ENCODE data around the gene TUBB4B. TPM values are rescaled to one million over a fixed set of nuclear protein-coding genes. Genes with fewer than 3 reads are reported as not detected.
A peak's percentile ranks its signal among the peaks of the same experiment; 100 is the strongest.

Gene TUBB4B
- total RNA-seq, 1 donor from 2014 or later: 148 TPM

DNA sequence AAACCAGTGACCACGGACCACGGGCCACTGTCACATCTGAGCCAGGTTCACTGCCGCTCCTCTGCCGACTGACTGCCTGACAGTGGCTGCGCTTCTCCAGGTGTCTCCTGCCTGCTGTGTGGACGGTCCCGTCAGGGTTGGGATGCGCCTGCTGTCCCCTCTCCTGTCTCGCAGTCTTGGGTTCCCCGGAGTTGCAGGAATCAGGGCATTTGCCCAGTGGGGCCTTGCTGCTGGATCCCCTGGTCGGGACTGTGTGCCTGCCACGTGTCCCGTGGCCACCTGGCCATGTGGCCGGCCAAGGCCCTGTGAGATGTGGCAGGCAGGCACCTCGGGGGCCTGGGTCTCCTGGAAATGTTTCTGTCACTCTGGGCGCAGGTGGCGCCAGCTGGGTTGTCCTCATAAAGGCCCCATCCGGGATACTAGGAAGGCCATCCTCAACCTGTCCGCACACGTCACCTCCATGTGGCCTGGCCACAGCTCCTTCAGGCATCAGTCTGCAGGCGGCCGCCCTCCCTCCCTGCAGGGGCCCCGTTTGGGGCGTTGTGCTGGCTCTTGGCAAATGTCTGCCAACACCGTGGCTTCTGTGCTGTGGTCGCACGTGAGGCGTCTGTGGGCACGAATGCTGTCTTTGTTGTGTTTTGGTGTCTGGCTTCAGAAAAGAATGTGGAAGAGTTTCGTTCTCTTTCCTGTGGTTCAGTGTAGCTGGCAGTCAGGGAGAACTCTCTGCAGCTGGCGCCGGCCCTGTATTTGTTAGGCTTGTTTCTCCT lies 30.0 kb downstream of the TUBB4B start:
- H3K9me3 Mint-ChIP-seq: no peaks in the 10 kb centered on the region
- H3K36me3 Mint-ChIP-seq: peaks cover 12% of the 10 kb centered on the region
- peaks cover 13% of the 10 kb centered on the region for H3K4me1 Mint-ChIP-seq
- no peaks in the 10 kb centered on the region for H3K27me3 Mint-ChIP-seq (ENCODE audit: low read depth)
- H3K27ac Mint-ChIP-seq: peak overlapping the region; percentile 39
- no peak overlapping the region for H3K4me3 Mint-ChIP-seq
- no peak for DNase-seq (ENCODE audit: low spot score in 2 of 2, unreplicated experiment in 2 of 2)
- TF ChIP-seq, protein P1, sequence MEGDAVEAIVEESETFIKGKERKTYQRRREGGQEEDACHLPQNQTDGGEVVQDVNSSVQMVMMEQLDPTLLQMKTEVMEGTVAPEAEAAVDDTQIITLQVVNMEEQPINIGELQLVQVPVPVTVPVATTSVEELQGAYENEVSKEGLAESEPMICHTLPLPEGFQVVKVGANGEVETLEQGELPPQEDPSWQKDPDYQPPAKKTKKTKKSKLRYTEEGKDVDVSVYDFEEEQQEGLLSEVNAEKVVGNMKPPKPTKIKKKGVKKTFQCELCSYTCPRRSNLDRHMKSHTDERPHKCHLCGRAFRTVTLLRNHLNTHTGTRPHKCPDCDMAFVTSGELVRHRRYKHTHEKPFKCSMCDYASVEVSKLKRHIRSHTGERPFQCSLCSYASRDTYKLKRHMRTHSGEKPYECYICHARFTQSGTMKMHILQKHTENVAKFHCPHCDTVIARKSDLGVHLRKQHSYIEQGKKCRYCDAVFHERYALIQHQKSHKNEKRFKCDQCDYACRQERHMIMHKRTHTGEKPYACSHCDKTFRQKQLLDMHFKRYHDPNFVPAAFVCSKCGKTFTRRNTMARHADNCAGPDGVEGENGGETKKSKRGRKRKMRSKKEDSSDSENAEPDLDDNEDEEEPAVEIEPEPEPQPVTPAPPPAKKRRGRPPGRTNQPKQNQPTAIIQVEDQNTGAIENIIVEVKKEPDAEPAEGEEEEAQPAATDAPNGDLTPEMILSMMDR (IDR thresholded peaks at IDR 0.05; ENCODE audit: unreplicated experiment): no peak

DNA sequence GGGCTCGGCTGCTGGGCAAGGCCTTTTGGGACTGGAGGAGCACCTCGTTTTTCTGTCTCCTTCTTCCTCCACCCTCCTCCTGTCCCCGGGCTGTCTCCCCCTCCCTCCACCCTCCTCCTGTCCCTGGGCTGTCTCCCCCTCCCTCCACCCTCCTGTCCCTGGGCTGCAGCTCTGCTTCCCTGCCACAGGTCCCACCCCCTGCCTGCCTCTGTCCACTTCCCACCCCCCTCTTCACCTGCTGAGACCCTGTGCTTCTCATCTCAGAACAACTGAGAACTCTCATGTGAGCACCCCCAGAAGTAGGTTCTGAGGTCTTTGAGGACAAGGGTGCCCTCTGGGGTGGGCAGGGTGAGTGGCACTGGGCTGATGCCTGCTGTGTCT lies 30.6 kb downstream of the TUBB4B start:
- peaks cover 12% of the 10 kb centered on the region for H3K36me3 Mint-ChIP-seq

DNA sequence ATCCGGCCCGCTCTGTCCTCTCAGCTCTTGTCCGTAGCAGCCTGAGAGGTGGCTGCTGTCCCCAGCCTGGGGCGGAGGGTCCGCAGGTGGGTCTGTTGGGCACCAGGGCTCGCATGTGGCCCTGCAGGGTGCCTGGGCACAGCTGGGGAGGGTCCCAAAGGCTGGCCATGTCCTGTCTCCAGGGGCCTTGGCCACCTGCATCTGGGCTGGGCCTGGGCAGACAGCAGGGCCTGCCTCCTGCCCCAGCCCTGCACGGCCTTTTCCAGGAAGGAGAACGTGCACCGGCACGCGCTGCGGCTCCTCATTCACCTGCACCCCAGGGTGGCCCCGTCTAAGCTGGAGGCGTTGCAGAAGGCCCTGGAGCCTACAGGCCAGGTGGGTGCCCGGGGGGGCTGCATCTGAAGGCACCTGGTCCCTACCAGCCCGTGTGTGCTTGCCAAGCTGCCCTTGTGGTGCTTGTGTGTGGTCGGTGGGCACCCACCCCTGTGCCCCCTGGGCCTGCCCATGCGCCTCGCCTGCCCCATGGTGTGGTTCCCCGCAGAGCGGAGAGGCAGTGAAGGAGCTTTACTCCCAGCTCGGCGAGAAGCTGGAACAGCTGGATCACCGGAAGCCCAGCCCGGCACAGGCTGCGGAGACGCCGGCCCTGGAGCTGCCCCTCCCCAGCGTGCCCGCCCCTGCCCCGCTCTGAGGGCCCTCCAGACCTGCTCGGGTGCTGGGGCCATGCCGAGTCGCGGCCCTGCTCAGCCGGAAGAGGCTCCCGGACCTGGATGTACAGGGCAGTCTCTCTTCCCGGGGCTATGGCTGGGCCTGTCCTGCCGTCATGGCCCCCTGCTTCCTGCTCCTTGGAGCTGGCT lies 31.4 kb downstream of the TUBB4B start:
- H3K4me3 Mint-ChIP-seq: no peak overlapping the region
- no peaks in the 10 kb centered on the region for H3K27me3 Mint-ChIP-seq (ENCODE audit: low read depth)
- no peaks in the 10 kb centered on the region for H3K9me3 Mint-ChIP-seq
- DNase-seq (ENCODE audit: low spot score in 2 of 2, unreplicated experiment in 2 of 2): no peak
- peaks cover 21% of the 10 kb centered on the region for H3K4me1 Mint-ChIP-seq
- TF ChIP-seq, protein P1 (IDR thresholded peaks at IDR 0.05; ENCODE audit: unreplicated experiment): no peak
- H3K27ac Mint-ChIP-seq: no peak overlapping the region
- H3K36me3 Mint-ChIP-seq: peaks cover 12% of the 10 kb centered on the region

More for the DNA sequence above, 30.6 kb downstream of the TUBB4B start:
- TF ChIP-seq, protein P1 (IDR thresholded peaks at IDR 0.05; ENCODE audit: unreplicated experiment): no peak
- H3K9me3 Mint-ChIP-seq: no peaks in the 10 kb centered on the region
- no peak overlapping the region for H3K27ac Mint-ChIP-seq
- no peaks in the 10 kb centered on the region for H3K27me3 Mint-ChIP-seq (ENCODE audit: low read depth)
- DNase-seq (ENCODE audit: low spot score in 2 of 2, unreplicated experiment in 2 of 2): no peak
- no peak overlapping the region for H3K4me3 Mint-ChIP-seq
- H3K4me1 Mint-ChIP-seq: peaks cover 15% of the 10 kb centered on the region

DNA sequence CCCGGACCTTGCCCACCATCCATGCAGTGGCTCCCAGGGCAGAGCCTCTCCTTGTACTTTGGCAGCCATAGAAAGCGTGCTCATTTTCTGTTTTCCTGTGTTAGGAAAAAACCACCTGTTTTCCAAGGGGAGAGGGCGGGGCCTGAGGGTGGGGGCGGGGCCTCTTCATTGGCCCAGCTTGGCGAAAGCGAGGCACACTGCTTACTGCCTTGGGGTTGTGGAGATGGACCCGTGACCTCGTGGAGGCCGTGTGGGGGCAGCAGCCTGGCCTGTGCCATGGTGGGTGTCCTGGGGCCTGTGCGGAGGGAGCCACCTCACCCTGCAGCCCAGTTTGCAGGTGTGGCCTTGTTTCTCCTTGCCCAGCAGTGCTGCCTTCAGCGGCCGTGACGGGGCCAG lies 32.0 kb downstream of the TUBB4B start:
- H3K4me3 Mint-ChIP-seq: no peak overlapping the region
- no peak overlapping the region for H3K27ac Mint-ChIP-seq
- H3K27me3 Mint-ChIP-seq (ENCODE audit: low read depth): no peaks in the 10 kb centered on the region
- no peaks in the 10 kb centered on the region for H3K9me3 Mint-ChIP-seq
- TF ChIP-seq, protein P1 (IDR thresholded peaks at IDR 0.05; ENCODE audit: unreplicated experiment): no peak
- H3K4me1 Mint-ChIP-seq: peaks cover 24% of the 10 kb centered on the region
- H3K36me3 Mint-ChIP-seq: peaks cover 12% of the 10 kb centered on the region
- no peak for DNase-seq (ENCODE audit: low spot score in 2 of 2, unreplicated experiment in 2 of 2)

DNA sequence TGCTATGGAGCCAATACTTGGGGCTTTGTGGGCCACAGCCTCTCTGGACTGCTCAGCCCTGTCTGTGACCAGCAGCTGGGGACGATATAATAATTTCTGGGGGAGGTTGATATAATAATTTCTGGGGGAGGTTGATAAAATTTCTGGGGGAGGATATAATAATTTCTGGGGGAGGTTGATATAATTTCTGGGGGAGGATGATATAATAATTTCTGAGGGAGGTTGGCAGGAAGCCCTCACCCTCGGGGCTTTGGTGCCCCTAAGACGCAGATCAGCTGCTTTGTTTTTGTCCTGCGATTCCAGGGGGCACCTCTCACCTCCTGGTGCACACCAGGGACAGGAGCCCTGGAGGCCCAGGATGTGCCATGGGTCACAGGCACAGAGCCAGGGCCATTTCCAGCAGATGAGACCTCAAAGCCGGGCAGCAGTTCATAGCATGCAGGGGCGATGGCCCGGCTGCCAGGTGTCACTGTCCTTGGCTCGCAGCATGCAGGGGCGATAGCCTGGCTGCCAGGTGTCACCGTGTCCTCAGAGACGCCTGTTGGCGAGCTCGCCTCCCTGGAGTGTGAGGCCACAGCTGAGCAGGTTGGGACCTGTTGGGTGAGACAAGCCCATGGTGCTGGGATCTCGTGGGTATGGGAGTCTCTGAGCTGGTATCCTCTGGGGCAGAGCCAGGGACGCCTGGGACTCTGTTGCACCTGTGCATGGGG lies 32.7 kb downstream of the TUBB4B start:
- H3K36me3 Mint-ChIP-seq: peaks cover 9% of the 10 kb centered on the region
- no peak overlapping the region for H3K27ac Mint-ChIP-seq
- H3K27me3 Mint-ChIP-seq (ENCODE audit: low read depth): no peaks in the 10 kb centered on the region
- DNase-seq (ENCODE audit: low spot score in 2 of 2, unreplicated experiment in 2 of 2): no peak
- H3K9me3 Mint-ChIP-seq: no peaks in the 10 kb centered on the region
- TF ChIP-seq, protein P1 (IDR thresholded peaks at IDR 0.05; ENCODE audit: unreplicated experiment): no peak
- no peak overlapping the region for H3K4me3 Mint-ChIP-seq
- peaks cover 24% of the 10 kb centered on the region for H3K4me1 Mint-ChIP-seq
